Activated T-cell treated with anti-CD3 and anti-CD28 coated beads for 4 hours (primary cell): Measurements from ENCODE around the gene ADRA2A.

Experiments
- DNase-seq: peaks from one replicate; pipeline ENCODE4 v3.0.0-alpha.2; 2020

ADRA2A gene

DNA sequence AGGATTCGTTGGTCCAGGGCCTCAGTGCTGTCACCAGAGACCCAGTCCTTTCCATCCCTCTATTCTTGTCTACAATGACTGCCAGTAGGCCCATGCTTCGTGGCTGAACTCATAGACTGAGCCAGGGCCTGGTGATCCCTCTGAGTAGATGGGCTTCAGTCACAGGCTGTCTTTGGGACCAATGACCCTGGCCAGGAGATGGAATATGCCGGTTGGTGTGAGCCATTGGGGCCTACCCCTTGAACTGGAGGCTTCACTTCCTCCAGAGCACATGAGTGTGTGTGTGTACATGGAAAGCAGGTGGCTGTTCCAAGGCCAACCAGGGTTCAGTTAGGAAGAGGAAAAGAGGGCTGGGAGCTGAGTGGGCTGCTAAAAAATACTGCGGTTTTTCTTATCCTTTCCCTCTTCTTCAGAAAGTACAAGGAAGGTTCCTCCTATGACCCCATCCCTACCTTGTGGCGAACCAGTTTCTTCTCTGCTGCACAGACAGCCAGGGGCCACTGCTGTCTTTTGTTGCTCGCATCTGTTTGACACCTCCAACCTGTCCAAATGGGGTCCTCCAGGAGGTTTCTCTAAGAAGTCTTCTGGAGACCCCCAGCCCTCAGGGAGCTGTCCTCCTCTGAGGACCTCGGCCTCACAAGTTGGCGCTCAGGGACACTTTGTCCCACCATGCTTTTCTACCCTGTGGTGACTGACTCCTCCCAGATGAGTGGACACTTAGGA lies 36.6 kb downstream of the ADRA2A start:
- no peak for DNase-seq

- no peak for DNase-seq
These were observed 37.3 kb downstream of the ADRA2A start for GRCh38 chr10:111113961-111114757.

GRCh38 chr10:111114758-111115500 lies 38.1 kb downstream of the ADRA2A start:
- no peak for DNase-seq

DNA sequence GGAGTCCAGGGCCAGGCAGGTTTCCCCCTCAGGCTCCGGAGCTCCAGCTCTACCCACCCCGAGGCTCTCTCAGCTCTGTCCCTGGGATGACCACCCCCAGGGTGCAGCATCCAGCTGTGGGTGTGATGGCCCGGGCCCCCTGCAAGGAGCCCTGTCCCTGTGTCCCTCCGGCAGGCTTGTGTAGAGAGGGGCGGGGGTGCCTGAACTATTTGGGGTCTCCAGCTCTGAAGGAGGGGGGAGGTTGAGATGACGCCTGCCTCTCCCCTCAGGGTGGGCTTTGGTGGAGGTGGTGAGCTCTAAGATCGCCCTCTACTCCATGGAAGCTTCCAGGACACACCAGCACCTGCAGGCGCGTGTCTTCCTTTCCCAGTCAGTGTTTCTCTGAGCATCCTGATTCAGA lies 39.4 kb downstream of the ADRA2A start:
- no peak for DNase-seq

GRCh38 chr10:111116762-111117445 lies 40.1 kb downstream of the ADRA2A start:
- DNase-seq = no peak

DNA sequence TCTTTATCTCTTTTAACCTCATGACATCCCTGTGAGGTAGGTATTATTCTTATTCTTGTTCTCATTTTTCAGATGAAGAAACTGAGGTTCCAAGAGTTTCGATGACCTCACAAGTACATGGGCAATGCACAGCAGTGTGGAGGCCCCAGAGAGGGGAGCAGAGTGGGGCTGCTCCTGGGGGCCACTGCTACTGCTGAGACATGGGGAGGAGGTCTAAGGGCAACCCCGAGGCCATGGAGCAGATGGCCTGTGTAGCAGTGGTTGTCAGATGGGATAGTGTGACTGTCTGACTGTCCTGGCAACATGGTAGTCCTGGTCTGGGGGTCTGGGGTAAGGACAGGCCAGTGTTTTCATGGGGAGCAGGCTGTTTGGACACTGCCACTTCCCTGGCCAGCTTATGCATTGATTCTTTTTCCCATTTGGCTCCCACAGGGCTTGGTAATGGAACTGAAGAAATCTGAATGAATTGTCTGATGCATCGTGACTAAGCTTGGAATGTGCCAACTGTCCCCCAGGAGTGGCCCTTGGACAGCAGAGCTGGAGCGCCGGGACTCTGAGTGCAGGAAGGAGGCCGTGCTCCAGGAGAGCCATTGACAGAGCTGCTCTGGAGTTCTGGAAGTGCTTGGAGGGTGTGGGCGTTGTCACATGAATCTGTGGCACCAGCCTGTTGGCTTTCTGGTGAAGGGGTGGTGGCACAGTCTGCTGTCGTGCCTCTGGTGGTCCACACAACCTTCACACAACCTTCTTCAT lies 40.9 kb downstream of the ADRA2A start:
- DNase-seq = no peak

DNA sequence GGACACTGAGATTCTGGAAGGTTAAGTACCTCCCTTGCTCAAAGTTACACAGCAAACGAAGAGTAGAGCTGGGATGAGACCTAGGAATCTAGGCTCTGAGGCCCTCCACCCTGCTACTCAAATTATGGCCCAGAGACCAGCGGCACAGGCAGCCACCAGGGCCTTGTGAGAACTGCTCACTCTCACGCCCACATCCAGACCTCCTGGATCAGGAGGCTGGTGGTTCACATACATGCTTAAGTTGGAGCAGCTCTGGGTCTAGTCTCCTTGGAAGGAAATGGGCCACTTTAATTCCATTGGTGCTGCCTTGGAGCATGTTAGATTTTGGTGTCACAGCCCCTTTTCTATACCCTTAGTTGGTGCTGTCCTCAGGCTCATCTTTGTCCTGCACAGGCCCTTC lies 41.9 kb downstream of the ADRA2A start:
- DNase-seq = no peak

GRCh38 chr10:111119637-111120036 lies 42.8 kb downstream of the ADRA2A start:
- no peak for DNase-seq

DNA sequence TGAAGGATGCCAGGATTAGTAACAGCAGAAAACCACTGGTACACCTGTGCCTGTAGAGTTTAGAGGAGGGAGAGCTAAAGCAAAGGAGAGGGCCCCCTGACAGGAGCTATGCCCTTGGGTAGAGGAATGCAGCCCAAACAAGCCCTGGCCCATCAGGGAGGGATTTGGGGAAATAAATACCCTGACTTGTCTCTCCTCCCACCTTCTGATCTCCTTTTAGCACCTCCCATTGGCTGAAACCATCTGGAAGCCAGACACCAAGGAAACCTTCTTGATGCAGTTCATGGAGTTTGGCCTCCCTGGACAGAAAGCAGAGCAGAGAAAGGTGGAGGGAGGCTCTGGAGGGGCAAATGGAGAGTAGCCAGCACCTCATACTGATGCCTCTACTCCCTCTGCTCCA lies 45.3 kb downstream of the ADRA2A start:
- no peak for DNase-seq

DNA sequence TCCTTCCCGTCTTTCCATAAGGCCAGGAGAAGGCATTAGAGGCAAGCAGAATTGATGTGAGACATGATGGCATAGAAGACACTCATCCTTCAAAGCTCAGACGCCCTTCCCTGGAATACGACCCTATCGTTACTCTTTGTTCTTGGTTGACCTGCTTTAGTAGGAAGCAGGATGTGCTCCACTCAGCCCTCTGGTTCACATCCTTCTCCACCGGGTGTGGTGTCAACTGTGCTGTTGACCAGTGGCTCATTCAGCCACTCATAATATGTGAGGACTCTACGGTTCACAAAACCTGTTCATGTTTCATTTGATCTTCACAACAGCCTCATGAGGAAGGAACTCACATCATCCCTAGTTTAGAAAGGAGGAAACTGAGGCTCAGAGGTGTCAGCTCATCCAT lies 47.1 kb downstream of the ADRA2A start:
- DNase-seq = no peak

DNA sequence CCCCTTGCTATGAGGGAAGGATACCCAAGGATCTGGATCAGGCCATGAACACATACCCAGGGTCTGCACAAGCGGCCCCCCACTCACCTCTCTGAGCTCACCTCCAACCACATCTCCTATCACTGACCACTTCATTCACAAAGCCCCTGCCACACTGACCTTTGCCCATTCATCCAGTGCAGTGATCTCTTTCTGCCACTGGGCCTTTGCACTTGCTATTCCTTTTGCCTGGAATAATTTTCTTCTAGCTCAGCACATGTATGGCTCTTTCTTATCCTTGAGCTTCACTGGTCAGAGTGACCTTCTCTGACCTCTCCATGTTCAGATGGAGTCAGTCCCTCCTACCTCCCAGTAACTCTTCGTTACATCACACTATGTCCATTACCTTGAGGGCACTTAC lies 48.3 kb downstream of the ADRA2A start:
- no peak for DNase-seq

GRCh38 chr10:111126077-111126476 lies 49.2 kb downstream of the ADRA2A start:
- DNase-seq = no peak

GRCh38 chr10:111127081-111127848 lies 50.4 kb downstream of the ADRA2A start:
- DNase-seq = no peak

DNA sequence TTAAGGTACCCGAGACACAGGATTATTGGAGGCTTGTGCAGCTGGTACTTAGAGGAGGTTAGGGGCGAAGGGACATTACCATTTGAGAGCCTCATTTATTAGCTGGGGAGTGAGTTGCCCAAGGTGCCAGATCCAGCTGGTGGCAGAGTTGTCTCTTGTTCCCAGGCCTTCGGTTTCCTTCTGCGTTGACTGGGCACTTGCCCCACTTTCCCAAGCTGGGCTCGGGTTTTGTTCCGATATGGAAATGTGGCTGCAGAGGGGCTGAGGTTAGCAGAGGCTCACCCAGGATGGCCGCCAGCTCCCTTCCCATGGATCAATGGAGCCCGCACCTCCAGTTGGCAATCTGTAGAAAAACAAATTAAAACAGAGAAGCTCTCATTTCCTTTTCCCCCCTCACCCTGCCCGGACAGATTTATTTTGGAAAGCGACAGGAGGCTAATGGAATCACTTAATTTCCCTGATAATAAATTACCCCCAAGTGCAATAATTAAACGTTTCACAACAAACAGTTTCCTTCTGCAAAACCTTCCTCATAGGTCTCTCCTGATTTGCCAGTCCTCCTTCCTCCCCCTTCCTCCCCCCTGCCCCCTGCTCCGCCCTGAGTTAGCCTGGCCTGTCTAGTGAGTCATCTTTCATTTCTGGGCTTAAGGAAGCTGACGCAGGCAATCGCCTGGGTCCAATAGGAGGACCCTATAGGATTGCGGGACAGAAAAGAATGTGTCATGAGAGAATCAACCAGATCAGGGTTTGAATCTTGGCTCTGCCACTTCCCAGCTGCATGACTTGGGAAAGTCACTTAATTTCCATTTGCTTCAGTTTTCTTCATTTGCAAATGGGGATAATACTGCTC lies 51.7 kb downstream of the ADRA2A start:
- no peak for DNase-seq

DNA sequence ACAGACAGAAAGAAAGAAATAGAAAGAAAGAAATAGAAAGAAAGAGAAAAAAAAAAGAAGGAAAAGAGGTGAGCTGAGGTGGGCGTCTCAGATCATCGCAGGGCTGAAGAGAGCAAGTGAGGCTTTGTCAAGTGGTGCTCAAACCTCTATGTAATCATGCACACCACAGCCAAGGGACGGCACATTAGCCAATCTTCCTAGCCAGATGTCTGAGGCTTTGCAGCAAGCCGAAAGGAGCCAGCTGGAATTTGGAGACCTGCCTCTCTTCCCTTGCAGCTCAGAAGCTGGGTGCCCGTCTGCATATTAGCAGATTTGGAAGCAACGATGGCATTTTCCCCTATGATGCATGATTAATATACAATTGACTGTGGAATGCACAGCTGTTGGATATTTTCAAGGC lies 52.5 kb downstream of the ADRA2A start:
- no peak for DNase-seq

DNA sequence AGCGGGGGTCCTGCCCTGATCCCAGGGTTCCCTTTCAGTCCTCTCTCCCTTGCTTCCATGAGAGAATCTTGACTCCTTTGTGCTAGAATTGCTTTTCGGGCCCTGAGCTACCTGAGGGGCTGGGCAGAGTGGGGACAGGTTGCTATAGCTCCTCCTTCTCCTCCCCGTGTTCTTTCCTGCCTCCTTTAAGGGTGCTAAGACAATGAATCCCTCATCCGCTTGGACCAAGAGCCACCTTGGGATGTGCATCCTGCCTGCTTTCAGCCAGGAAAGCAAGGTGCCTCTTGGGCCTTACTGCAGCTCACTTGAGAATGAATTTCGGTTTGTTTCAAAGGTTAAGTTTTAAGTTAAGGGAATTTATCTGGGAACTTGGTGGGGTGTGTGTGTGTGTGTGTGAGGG lies 53.6 kb downstream of the ADRA2A start:
- DNase-seq = no peak
